HG03064 (cell line): ENCODE measurements around the gene PRDX1.

Experiments used
- ATAC-seq: cut with Tn5 transposase; IDR thresholded peaks from one replicate; pipeline ENCODE4 v1.9.1; 2021; ENCODE audit warnings: low read depth; ENCODE audit not compliant: unreplicated experiment

The PRDX1 gene

DNA sequence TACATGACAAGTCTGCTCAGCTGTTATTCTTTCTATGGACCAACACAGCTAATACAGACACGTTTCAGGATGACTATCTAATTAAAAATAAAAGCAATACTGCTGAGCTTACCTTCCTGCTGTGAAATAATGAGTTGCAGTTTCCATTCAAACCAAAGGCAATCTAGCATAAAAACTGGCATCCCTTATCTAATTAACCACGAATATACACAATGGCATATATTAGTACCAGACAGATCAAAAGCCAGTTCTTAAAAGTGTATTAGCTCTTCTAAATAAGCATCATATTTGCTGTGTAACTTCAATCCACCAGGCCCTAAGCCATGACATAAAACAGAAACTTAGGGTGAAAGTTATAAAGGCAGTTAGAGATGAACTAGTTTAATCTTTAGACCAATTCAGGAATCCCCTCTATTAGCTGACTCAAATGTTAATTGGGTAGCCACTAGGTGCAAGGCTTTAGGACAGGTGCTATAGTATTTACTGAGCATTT, 51.3 kb downstream of the PRDX1 start:
- no peak for ATAC-seq

DNA sequence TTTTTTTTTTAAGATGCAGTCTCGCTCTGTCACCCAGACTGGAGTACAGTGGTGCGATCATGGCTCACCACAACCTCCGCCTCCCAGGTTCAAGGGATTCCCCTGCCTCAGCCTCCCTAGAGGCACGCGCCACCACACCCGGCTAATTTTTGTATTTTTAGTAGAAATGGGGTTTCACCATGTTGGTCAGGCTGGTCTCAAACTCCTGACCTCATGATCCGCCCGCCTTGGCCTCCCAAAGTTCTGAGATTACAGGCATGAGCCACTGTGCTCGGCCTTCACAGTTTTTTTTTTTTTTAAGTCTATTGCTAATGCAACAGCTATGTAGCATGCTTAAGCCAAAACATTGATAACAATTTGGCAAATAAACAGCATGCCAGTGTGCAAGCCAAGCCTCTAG, 54.3 kb downstream of the PRDX1 start:
- ATAC-seq, result peak; percentile 77

DNA sequence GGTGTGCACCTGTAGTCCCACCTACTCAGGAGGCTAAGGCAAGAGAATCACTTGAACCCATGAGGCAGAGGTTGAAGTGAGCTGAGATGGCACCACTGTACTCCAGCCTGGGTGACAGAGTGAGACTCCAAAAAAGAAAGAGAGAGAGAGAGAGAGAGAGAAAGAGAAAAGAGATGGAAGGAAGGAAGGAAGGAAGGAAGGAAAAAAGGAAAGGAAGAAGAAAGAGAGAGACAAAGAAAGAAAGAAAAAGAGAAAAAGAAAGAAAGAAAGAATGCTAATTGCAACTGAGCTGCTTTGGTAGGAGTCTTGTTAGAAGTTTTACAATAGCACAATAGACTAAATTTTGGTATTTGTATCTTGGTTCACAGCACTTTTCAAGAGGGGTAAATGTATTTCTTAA, 56.4 kb downstream of the PRDX1 start:
- ATAC-seq, result no peak
